HL-60 (cell line): Measurements from ENCODE around the gene CNTN6.

Experiments used
- CTCF ChIP-seq: IDR thresholded peaks from one replicate; pipeline ENCODE4 v1.5.1; 2011; ENCODE audit warnings: low read length, control low read depth, inconsistent platforms; ENCODE audit not compliant: insufficient read depth
- GABPA ChIP-seq: IDR thresholded peaks from 2 replicates; pipeline ENCODE4 v1.6.1; 2012; ENCODE audit warnings: low read depth
- POLR2AphosphoS5 ChIP-seq: IDR thresholded peaks from 2 replicates; pipeline ENCODE4 v1.6.1; 2012; ENCODE audit warnings: low read depth
- REST ChIP-seq: IDR thresholded peaks from 2 replicates; pipeline ENCODE4 v1.6.1; 2012; ENCODE audit warnings: low read depth; ENCODE audit not compliant: insufficient replicate concordance

- TF ChIP-seq CTCF (no peak), GABPA (no peak), REST (no peak), POLR2AphosphoS5 (no peak)
Observed at GRCh38 chr3:1048558-1048957, 44.3 kb upstream of the CNTN6 start.
